K562 (cell line): Measurements from ENCODE around the gene ZNF154. TPM values are rescaled to one million over a fixed set of nuclear protein-coding genes. Genes with fewer than 3 reads are reported as not detected.
A peak's percentile ranks its signal among the peaks of the same experiment; 100 is the strongest.

Experiments
- ATF1 ChIP-seq, 2 experiments: fragments of 450-650 bp in 1 of 2; IDR thresholded peaks; 2 replicates each; pipeline ENCODE4 v1.6.1; 2016; ENCODE audit warnings: missing compliant biosample characterization in 1 of 2, missing genetic modification characterization in 1 of 2
- CEBPB ChIP-seq: fragments of 450-650 bp; IDR thresholded peaks from 2 replicates; pipeline ENCODE4 v1.6.1; 2016; ENCODE audit warnings: missing genetic modification characterization, missing compliant biosample characterization
- CHD2 ChIP-seq: IDR thresholded peaks from 2 replicates; pipeline ENCODE4 v1.6.1; 2011; ENCODE audit warnings: low read depth, low read length
- DIDO1 ChIP-seq: fragments of 450-650 bp; IDR thresholded peaks from 2 replicates; pipeline ENCODE4 v1.6.1; 2016; ENCODE audit warnings: low read depth, missing biosample characterization, missing genetic modification characterization
- FUS ChIP-seq: fragments of 200-400 bp; formaldehyde crosslinking; optimal IDR thresholded peaks from 2 replicates; pipeline ENCODE3; 2017; ENCODE audit warnings: low read depth, low read length
- HIVEP1 ChIP-seq: fragments of 250-450 bp; sonication (Bioruptor Pico); IDR thresholded peaks from 2 replicates; pipeline ENCODE4 v1.4.0; 2020; ENCODE audit warnings: mild to moderate bottlenecking
- JUND ChIP-seq, 2 experiments: IDR thresholded peaks; 2 replicates in 1 of 2; 3 replicates in 1 of 2; pipeline ENCODE4 v1.6.1; 2011; ENCODE audit warnings: borderline replicate concordance in 2 of 2, low read depth in 2 of 2, low read length in 2 of 2, improper control_type of control experiment in 1 of 2, missing biosample characterization in 1 of 2, missing genetic modification characterization in 1 of 2, missing genetic modification reagents in 1 of 2
- MTA3 ChIP-seq: fragments of 450-650 bp; formaldehyde crosslinking; IDR thresholded peaks from 2 replicates; pipeline ENCODE4 v1.6.1; 2017; ENCODE audit warnings: mild to moderate bottlenecking, borderline replicate concordance
- NFYB ChIP-seq: IDR thresholded peaks from 2 replicates; pipeline ENCODE4 v1.6.1; 2011; ENCODE audit warnings: mild to moderate bottlenecking, moderate library complexity; ENCODE audit not compliant: insufficient read length; ENCODE audit errors: extremely low read depth
- PTRF ChIP-seq: fragments of 450-650 bp; IDR thresholded peaks from 2 replicates; pipeline ENCODE4 v1.6.1; 2016; ENCODE audit warnings: mild to moderate bottlenecking, missing genetic modification characterization, missing compliant biosample characterization
- SOX6 ChIP-seq: fragments of 450-650 bp; IDR thresholded peaks from 2 replicates; pipeline ENCODE4 v1.6.1; 2014; ENCODE audit warnings: mild to moderate bottlenecking
- TAF1 ChIP-seq: IDR thresholded peaks from 2 replicates; pipeline ENCODE4 v1.6.1; 2011; ENCODE audit warnings: mild to moderate bottlenecking, low read length, moderate library complexity; ENCODE audit not compliant: insufficient read depth, control insufficient read depth, severe bottlenecking; ENCODE audit errors: extremely low read depth
- ZBTB7A ChIP-seq: IDR thresholded peaks from 2 replicates; pipeline ENCODE4 v1.6.1; 2011; ENCODE audit warnings: low read depth, mild to moderate bottlenecking, low read length, moderate library complexity, borderline replicate concordance; ENCODE audit not compliant: control insufficient read depth
- ZNF23 ChIP-seq: fragments of 250-450 bp; sonication (Bioruptor Pico); IDR thresholded peaks from 2 replicates; pipeline ENCODE4 v1.4.0; 2020; ENCODE audit warnings: mild to moderate bottlenecking
- polyA plus RNA-seq, 8 experiments: library from polyadenylated mRNA; depleted of rRNA in 4 of 8; stranded (reverse) in 5 of 8; unstranded in 3 of 8; fragments of >200 nt; fragmentation: Nextera tagmentation in 2 of 8; fragmentation: Illumina TruSeq in 1 of 8; extraction: Ambion mirVana in 2 of 8; extraction: Trizol in 1 of 8; gene quantifications; 2 replicates each; pipeline versions ENCODE4 v1.2.1 to v1.2.3, GENCODE V29; 2011 to 2014; ENCODE audit warnings: inconsistent platforms in 1 of 8, missing spikeins in 1 of 8
- total RNA-seq, 7 experiments: library from RNA; depleted of rRNA in 6 of 7; stranded (reverse); fragments of >200 nt in 6 of 7; fragmentation: Illumina TruSeq in 2 of 7; extraction: Trizol in 2 of 7; gene quantifications; 2 replicates each; pipeline versions ENCODE4 v1.2.1 to v1.2.3, GENCODE V29; 2011 to 2021; ENCODE audit warnings: low replicate concordance in 1 of 7
- TF ChIP-seq, protein P1 (sequence below): fragments of 250-450 bp; sonication (Bioruptor Pico); IDR thresholded peaks from 2 replicates; pipeline ENCODE4 v1.4.0; 2020; ENCODE audit warnings: mild to moderate bottlenecking
- TF ChIP-seq, protein P2 (sequence below): conservative IDR thresholded peaks from 2 replicates; pipeline ENCODE4 v1.6.1; 2011; ENCODE audit warnings: low read depth, mild to moderate bottlenecking, low read length; ENCODE audit not compliant: control insufficient read depth
- TF ChIP-seq, protein P3 (sequence below): fragments of 150-350 bp; IDR thresholded peaks from 2 replicates; pipeline ENCODE4 v1.6.1; 2014; ENCODE audit warnings: low read depth, mild to moderate bottlenecking, low read length, borderline replicate concordance
- TF ChIP-seq, protein P4 (sequence below), 2 experiments: fragments of 450-650 bp; IDR thresholded peaks; 2 replicates each; pipeline ENCODE4 v1.6.1; 2016

The ZNF154 gene
- total and polyA plus RNA-seq, 9 of the 15 experiments (the other 6 are each of a cell fraction or from before 2014, with no cell fraction given) = 0.06 to 0.11 (median 0.07) TPM; not detected in 6

DNA sequence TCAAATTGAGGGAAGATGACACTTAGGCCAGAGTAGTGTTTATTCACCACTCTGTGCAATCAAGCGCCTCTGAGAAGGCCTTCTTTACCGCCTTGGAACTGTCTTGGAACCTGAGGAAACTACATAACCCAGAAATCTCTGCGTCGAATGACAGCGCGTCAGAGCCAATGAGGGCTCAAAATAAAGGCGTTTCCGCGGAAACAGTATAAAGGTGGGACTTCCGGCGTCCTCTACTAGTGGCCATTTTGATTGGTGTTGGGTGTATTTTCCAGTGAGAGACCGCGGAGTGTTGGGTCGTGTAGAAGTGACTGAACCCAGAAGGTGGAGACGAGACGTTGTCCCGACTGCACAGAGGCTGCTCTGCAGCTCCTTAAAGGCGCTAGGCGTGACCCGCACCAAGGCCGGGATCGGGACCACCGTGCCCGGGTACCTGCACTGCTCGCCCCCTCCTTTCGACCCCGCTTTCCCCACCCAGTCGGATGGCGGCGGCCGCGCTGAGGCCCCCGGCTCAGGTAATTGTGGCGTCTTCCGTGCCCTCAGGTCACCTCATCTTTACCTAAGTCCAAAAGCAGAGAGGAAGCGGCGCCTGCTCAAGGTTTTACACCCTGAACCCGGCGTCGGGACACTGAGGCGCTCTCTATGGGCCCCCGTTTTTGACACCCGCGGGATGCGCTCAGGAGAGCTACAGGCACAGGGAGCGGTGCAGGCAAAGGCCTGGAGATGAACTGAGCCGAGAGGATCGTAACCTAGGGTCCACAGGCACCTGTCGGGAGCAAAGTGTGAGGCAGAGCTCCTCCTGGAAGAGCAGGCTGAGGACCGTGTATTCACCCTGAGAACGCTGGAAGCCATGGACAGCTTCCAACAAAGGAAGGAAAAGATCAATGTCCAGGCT lies 37.8 kb upstream of the ZNF154 start, which contains the start of gene ZNF776 (continued):
- TF ChIP-seq MTA3 (no peak; the same call in 1 of the 2 replicates), NFYB (peak; percentile 61), TAF1 (peak; percentile 38), SOX6 (peak; percentile 39; the same call in 1 of the 2 replicates), CEBPB (tag) (no peak), JUND (IDR thresholded peaks at IDR 0.05; ENCODE audit: borderline replicate concordance, low read depth, low read length) (no peak; the same call in 1 of the 2 replicates), JUND (tag; IDR thresholded peaks at IDR 0.05; ENCODE audit: borderline replicate concordance, low read depth, low read length) (peak; percentile 29; the same call in 1 of the 3 replicates), CHD2 (peak; percentile 60), FUS (no peak), HIVEP1 (no peak), ZBTB7A (peak; percentile 78; the same call in 1 of the 2 replicates), ZNF23 (no peak), ATF1 (CRISPR knock-in tag; IDR thresholded peaks at IDR 0.05) (no peak), ATF1 (tag; IDR thresholded peaks at IDR 0.05) (peak; percentile 52), DIDO1 (tag) (peak; percentile 44; the same call in 1 of the 2 replicates), PTRF (tag) (no peak)
- TF ChIP-seq, protein P1, sequence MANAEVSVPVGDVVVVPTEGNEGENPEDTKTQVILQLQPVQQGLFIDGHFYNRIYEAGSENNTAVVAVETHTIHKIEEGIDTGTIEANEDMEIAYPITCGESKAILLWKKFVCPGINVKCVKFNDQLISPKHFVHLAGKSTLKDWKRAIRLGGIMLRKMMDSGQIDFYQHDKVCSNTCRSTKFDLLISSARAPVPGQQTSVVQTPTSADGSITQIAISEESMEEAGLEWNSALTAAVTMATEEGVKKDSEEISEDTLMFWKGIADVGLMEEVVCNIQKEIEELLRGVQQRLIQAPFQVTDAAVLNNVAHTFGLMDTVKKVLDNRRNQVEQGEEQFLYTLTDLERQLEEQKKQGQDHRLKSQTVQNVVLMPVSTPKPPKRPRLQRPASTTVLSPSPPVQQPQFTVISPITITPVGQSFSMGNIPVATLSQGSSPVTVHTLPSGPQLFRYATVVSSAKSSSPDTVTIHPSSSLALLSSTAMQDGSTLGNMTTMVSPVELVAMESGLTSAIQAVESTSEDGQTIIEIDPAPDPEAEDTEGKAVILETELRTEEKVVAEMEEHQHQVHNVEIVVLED (CRISPR knock-in tag) = peak; percentile 49; the same call in 1 of the 2 replicates
- TF ChIP-seq, protein P2, sequence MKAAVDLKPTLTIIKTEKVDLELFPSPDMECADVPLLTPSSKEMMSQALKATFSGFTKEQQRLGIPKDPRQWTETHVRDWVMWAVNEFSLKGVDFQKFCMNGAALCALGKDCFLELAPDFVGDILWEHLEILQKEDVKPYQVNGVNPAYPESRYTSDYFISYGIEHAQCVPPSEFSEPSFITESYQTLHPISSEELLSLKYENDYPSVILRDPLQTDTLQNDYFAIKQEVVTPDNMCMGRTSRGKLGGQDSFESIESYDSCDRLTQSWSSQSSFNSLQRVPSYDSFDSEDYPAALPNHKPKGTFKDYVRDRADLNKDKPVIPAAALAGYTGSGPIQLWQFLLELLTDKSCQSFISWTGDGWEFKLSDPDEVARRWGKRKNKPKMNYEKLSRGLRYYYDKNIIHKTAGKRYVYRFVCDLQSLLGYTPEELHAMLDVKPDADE = peak; percentile 70
- TF ChIP-seq, protein P3, sequence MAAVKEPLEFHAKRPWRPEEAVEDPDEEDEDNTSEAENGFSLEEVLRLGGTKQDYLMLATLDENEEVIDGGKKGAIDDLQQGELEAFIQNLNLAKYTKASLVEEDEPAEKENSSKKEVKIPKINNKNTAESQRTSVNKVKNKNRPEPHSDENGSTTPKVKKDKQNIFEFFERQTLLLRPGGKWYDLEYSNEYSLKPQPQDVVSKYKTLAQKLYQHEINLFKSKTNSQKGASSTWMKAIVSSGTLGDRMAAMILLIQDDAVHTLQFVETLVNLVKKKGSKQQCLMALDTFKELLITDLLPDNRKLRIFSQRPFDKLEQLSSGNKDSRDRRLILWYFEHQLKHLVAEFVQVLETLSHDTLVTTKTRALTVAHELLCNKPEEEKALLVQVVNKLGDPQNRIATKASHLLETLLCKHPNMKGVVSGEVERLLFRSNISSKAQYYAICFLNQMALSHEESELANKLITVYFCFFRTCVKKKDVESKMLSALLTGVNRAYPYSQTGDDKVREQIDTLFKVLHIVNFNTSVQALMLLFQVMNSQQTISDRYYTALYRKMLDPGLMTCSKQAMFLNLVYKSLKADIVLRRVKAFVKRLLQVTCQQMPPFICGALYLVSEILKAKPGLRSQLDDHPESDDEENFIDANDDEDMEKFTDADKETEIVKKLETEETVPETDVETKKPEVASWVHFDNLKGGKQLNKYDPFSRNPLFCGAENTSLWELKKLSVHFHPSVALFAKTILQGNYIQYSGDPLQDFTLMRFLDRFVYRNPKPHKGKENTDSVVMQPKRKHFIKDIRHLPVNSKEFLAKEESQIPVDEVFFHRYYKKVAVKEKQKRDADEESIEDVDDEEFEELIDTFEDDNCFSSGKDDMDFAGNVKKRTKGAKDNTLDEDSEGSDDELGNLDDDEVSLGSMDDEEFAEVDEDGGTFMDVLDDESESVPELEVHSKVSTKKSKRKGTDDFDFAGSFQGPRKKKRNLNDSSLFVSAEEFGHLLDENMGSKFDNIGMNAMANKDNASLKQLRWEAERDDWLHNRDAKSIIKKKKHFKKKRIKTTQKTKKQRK = peak; percentile 69; the same call in 1 of the 2 replicates
- TF ChIP-seq, protein P4, sequence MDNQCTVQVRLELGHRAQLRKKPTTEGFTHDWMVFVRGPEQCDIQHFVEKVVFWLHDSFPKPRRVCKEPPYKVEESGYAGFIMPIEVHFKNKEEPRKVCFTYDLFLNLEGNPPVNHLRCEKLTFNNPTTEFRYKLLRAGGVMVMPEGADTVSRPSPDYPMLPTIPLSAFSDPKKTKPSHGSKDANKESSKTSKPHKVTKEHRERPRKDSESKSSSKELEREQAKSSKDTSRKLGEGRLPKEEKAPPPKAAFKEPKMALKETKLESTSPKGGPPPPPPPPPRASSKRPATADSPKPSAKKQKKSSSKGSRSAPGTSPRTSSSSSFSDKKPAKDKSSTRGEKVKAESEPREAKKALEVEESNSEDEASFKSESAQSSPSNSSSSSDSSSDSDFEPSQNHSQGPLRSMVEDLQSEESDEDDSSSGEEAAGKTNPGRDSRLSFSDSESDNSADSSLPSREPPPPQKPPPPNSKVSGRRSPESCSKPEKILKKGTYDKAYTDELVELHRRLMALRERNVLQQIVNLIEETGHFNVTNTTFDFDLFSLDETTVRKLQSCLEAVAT (IDR thresholded peaks at IDR 0.05) = no peak
